ENCODE results near the gene RTN4R. TPM values are rescaled to one million over a fixed set of nuclear protein-coding genes. Genes with fewer than 3 reads are reported as not detected.

Gene RTN4R
- total RNA-seq, 1 donor from 2014 or later = 4.2 TPM

DNA sequence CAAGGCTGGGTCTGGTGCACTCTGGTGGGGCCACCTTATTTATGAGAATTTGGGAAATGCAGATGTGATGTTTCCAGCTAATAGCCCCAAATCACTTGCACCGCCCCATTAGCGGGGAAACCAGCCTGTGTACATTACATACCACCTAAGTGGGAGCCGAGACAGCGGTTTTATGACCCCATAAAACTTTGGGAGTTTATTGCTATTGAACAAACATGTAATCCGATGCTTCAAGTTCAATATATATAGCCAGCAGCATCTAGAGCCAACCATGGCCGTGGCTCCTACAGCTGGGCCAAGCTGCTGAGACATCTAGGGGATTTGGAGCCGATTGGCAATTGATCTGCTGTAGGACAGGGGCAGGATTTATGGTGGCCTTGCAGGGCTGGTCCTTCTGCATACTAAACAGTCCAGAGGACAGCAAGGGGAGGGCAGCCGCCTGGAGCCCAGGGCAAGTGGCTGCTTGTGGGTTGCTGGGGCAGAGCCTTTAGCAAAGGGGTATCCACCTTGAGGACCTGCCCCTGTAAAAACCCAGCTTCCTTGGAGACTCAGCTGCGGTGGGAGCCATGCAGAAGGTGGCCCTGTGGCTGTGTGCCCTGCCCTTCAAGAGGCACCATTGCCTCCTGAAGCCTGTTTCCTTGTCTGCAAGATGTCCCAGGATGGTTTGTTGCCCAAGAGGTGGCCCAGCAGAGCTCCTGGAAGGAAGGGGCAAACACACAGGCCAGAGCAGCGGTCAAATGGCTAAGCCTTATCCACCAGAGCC, 69.4 kb downstream of the RTN4R start:
- DNase-seq (ENCODE audit: extremely low spot score in 2 of 2) = no peak
- H3K27me3 ChIP-seq = no peaks in the 10 kb centered on the region
- peaks cover 10% of the 10 kb centered on the region for H3K4me1 ChIP-seq
- intact Hi-C loops (cut with DNase I) = no loop called here
- H3K27ac ChIP-seq = no peak overlapping the region
- no peaks in the 10 kb centered on the region for H3K36me3 ChIP-seq
- TF ChIP-seq POLR2AphosphoS5 (IDR thresholded peaks at IDR 0.05; ENCODE audit: insufficient read depth in 1 of 2, low read depth in 1 of 2) = no peak
- TF ChIP-seq, protein P1, sequence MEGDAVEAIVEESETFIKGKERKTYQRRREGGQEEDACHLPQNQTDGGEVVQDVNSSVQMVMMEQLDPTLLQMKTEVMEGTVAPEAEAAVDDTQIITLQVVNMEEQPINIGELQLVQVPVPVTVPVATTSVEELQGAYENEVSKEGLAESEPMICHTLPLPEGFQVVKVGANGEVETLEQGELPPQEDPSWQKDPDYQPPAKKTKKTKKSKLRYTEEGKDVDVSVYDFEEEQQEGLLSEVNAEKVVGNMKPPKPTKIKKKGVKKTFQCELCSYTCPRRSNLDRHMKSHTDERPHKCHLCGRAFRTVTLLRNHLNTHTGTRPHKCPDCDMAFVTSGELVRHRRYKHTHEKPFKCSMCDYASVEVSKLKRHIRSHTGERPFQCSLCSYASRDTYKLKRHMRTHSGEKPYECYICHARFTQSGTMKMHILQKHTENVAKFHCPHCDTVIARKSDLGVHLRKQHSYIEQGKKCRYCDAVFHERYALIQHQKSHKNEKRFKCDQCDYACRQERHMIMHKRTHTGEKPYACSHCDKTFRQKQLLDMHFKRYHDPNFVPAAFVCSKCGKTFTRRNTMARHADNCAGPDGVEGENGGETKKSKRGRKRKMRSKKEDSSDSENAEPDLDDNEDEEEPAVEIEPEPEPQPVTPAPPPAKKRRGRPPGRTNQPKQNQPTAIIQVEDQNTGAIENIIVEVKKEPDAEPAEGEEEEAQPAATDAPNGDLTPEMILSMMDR (IDR thresholded peaks at IDR 0.05) = no peak
- TF ChIP-seq POLR2A (IDR thresholded peaks at IDR 0.05) = no peak
- H3K4me3 ChIP-seq = no peak overlapping the region
- no peaks in the 10 kb centered on the region for H3K9me3 ChIP-seq

DNA sequence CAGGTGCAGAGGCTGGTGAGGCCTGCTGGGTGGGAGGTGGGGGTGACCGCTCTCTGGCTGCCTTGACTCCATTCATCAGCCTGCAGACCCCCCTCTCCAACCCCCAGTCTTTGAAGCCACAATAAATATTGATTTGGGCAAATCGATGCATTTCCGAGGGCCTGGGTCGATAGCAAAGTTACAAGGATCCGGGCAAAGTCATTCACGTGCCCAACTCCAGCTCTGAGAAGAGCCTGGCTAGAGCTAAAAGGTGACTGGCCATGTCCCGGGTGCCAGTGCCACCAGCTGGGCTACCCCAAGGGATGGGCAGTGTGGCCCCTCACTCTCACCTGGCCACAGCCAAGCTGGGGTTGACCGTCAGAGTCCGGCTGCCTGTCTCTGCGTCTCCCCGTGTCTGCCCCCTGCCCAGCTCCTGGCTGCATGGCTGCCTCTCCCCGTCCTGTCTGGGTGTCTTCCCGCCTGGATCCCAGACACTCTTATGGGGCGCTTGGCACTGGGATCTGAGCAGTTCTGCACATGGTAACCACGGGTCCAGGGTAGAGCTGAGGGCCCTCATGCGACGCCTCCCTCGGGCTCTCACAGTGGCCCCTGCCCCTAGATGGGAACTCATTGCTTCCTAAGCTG, 70.6 kb downstream of the RTN4R start:
- Histone ChIP-seq H3K4me3 (no peak overlapping the region), H3K27ac (no peak overlapping the region), H3K36me3 (no peaks in the 10 kb centered on the region), H3K4me1 (no peaks in the 10 kb centered on the region), H3K9me3 (no peaks in the 10 kb centered on the region), H3K27me3 (no peaks in the 10 kb centered on the region)
- DNase-seq (ENCODE audit: extremely low spot score in 2 of 2) = no peak
- intact Hi-C loops (cut with DNase I) = no loop called here
- TF ChIP-seq POLR2A (IDR thresholded peaks at IDR 0.05) (no peak), POLR2AphosphoS5 (IDR thresholded peaks at IDR 0.05; ENCODE audit: insufficient read depth in 1 of 2, low read depth in 1 of 2) (no peak)
- TF ChIP-seq, protein P1 (IDR thresholded peaks at IDR 0.05) = no peak

DNA sequence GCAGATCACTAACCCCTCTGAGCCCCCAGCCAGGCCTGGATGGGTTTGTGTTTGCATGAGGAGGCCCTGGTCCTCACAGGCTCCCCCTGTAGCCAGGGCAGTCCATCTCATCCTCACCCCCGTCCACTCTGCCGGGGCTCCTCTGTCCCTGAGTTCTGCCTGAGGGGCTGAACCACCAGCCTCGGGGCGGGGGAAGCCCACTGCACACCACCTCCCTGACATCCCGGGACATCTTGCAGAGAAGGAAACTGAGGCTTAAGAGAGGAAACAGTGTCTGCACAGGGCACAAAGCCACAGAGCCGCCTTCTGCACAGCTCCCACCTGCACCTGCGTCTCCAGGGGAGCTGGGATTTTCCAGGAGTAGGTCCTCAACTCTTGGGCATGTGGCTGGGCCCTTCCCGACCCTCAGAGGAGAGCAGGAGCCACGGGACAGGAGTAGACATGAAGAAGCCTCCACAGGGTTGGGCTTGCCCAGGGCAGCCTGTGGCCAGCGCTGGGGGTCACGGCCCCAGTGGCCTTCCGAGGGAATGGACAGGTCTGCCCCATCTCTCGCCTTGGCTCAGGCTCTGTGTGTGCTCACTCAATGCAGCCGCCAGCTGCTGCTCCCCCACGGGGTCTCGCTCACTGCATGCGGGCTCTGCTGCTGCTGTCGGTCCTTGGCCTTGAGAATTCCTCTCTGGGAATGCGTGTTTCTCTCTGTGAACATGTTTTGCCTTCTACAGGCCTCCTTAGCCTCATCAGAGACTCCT, 71.8 kb downstream of the RTN4R start:
- H3K36me3 ChIP-seq = no peaks in the 10 kb centered on the region
- no peaks in the 10 kb centered on the region for H3K4me1 ChIP-seq
- DNase-seq (ENCODE audit: extremely low spot score in 2 of 2) = no peak
- no peaks in the 10 kb centered on the region for H3K27me3 ChIP-seq
- intact Hi-C loops (cut with DNase I) = no loop called here
- H3K9me3 ChIP-seq = no peaks in the 10 kb centered on the region
- no peak overlapping the region for H3K4me3 ChIP-seq
- no peak for TF ChIP-seq POLR2AphosphoS5 (IDR thresholded peaks at IDR 0.05; ENCODE audit: insufficient read depth in 1 of 2, low read depth in 1 of 2)
- TF ChIP-seq POLR2A (IDR thresholded peaks at IDR 0.05) = no peak
- TF ChIP-seq, protein P1 (IDR thresholded peaks at IDR 0.05) = no peak
- no peak overlapping the region for H3K27ac ChIP-seq

DNA sequence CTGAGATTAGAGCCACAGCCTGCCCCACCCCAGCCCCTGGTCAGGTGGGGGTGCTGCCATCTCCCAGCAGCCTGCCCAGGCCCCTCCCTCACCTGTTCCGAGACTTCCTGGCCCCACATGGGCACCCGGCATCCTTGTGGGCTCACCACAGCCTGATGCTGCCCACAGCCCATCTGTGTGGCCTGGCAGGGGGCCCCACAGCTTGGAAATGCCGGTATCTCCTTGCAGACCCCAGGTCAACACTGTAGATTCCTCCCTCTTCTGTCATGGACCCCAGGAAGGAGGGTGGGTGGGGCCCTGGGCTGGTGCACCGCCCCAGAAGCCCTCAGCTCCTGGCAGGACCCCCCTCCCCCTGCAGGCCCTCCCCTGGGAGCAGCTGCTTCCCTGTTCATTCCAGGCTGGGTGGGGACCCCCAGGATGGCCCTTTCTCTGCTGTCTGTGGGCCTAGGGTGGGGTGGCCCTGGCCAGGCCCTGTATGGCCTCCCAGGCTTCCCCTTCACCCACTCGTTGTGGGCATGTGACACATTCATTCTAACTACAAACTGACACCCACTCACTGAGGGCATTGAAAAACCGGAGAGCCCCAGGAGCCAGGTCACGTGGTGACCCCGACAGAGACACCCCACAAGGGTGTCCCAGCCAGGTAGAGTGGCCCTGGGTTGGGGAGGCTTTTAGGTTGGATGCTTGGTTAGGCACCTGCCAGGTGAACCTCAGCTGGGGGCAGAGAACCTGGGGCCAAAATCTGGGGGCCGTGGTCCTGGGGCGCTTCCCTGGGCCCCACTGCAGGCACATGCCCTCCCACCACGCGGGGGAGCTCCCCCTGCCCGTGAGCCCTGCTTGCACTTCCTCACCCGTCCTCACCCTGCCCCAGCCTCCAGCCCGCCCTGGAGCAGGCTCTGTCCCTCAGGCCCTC, 73.2 kb downstream of the RTN4R start:
- intact Hi-C loops (cut with DNase I) = no loop called here
- no peaks in the 10 kb centered on the region for H3K27me3 ChIP-seq

More for the DNA sequence above, 73.2 kb downstream of the RTN4R start:
- no peak for DNase-seq (ENCODE audit: extremely low spot score in 2 of 2)
- H3K27ac ChIP-seq = no peak overlapping the region
- no peak overlapping the region for H3K4me3 ChIP-seq
- H3K4me1 ChIP-seq = no peaks in the 10 kb centered on the region
- no peaks in the 10 kb centered on the region for H3K9me3 ChIP-seq
- H3K36me3 ChIP-seq = no peaks in the 10 kb centered on the region
- TF ChIP-seq POLR2AphosphoS5 (IDR thresholded peaks at IDR 0.05; ENCODE audit: insufficient read depth in 1 of 2, low read depth in 1 of 2) (no peak), POLR2A (IDR thresholded peaks at IDR 0.05) (no peak)
- TF ChIP-seq, protein P1 (IDR thresholded peaks at IDR 0.05) = no peak
